GM12878 (cell line): ENCODE data around the gene FILIP1L. TPM values are rescaled to one million over a fixed set of nuclear protein-coding genes. Genes with fewer than 3 reads are reported as not detected.
A peak's percentile ranks its signal among the peaks of the same experiment; 100 is the strongest.

Experiments
- CHD2 ChIP-seq: IDR thresholded peaks from 2 replicates; pipeline ENCODE4 v1.6.1; 2011; ENCODE audit warnings: low read depth, low read length, improper control_type of control experiment, borderline replicate concordance
- EED ChIP-seq: sonication (generic); IDR thresholded peaks from 2 replicates; pipeline ENCODE4 v1.6.1; 2016; ENCODE audit warnings: antibody characterized with exemption, low read depth
- GABPA ChIP-seq: IDR thresholded peaks from 2 replicates; pipeline ENCODE4 v1.6.1; 2014; ENCODE audit warnings: antibody characterized with exemption, low read depth, mild to moderate bottlenecking, inconsistent platforms
- JUND ChIP-seq: IDR thresholded peaks from 2 replicates; pipeline ENCODE4 v1.6.1; 2012; ENCODE audit warnings: low read depth, mild to moderate bottlenecking, low read length, improper control_type of control experiment, moderate library complexity
- KDM1A ChIP-seq: fragments of 200-600 bp; sonication (generic); IDR thresholded peaks from 2 replicates; pipeline ENCODE4 v1.6.1; 2016; ENCODE audit warnings: borderline replicate concordance
- KLF5 ChIP-seq: fragments of 450-650 bp; IDR thresholded peaks from 2 replicates; pipeline ENCODE4 v1.6.1; 2014; ENCODE audit warnings: mild to moderate bottlenecking; ENCODE audit not compliant: partially characterized antibody
- NFIC ChIP-seq: IDR thresholded peaks from 2 replicates; pipeline ENCODE4 v1.6.1; 2012; ENCODE audit warnings: low read depth, mild to moderate bottlenecking, inconsistent platforms, low read length, moderate library complexity
- RAD21 ChIP-seq: IDR thresholded peaks from 2 replicates; pipeline ENCODE4 v1.6.1; 2011; ENCODE audit warnings: mild to moderate bottlenecking, low read depth, low read length, moderate library complexity; ENCODE audit not compliant: insufficient read depth
- RUNX3 ChIP-seq: IDR thresholded peaks from 2 replicates; pipeline ENCODE4 v1.6.1; 2012; ENCODE audit warnings: low read length, inconsistent platforms
- SMAD5 ChIP-seq: IDR thresholded peaks from 2 replicates; pipeline ENCODE4 v1.6.1; 2016; ENCODE audit warnings: antibody characterized with exemption, low read depth
- SMC3 ChIP-seq: IDR thresholded peaks from 2 replicates; pipeline ENCODE4 v1.6.1; 2011; ENCODE audit warnings: low read length, improper control_type of control experiment, borderline replicate concordance
- WRNIP1 ChIP-seq: IDR thresholded peaks from 2 replicates; pipeline ENCODE4 v1.6.1; 2011; ENCODE audit warnings: low read depth, low read length, improper control_type of control experiment, borderline replicate concordance
- YY1 ChIP-seq: IDR thresholded peaks from 2 replicates; pipeline ENCODE4 v1.6.1; 2011; ENCODE audit warnings: low read depth, mild to moderate bottlenecking, low read length
- microRNA-seq: library from miRNA; unstranded; fragments of <30 nt; microRNA quantifications from one replicate; pipeline ENCODE4, GENCODE V29; 2018
- polyA plus RNA-seq, 11 experiments: library from polyadenylated mRNA; depleted of rRNA in 4 of 11; unstranded in 6 of 11; stranded (reverse) in 5 of 11; fragments of >200 nt; fragmentation: Nextera tagmentation in 4 of 11; fragmentation: Illumina TruSeq in 1 of 11; extraction: Ambion mirVana in 4 of 11; extraction: Trizol in 1 of 11; gene quantifications; 1 replicate in 1 of 11; 2 replicates in 10 of 11; pipeline versions ENCODE4 v1.2.1 to v1.2.3, GENCODE V29; 2011 to 2016; ENCODE audit warnings: inconsistent platforms in 2 of 11, missing spikeins in 2 of 11, low read depth in 1 of 11
- small RNA-seq: library from RNA; depleted of rRNA; stranded (forward); fragments of <200 nt; gene quantifications from one replicate; pipeline ENCODE3, GENCODE V24; 2014
- total RNA-seq, 4 experiments: library from RNA; depleted of rRNA in 3 of 4; stranded (reverse); fragments of >200 nt in 3 of 4; fragmentation: Illumina TruSeq in 1 of 4; extraction: Trizol in 1 of 4; gene quantifications; 2 replicates each; pipeline versions ENCODE4 v1.2.1 to v1.2.3, GENCODE V29; 2013 to 2021
- TF ChIP-seq, protein P1 (sequence below): fragments of 450-650 bp; IDR thresholded peaks from 2 replicates; pipeline ENCODE4 v1.6.1; 2017; ENCODE audit warnings: mild to moderate bottlenecking, moderate library complexity
- TF ChIP-seq, protein P2 (sequence below): IDR thresholded peaks from 2 replicates; pipeline ENCODE4 v1.6.1; 2011; ENCODE audit warnings: mild to moderate bottlenecking, low read depth, low read length, moderate library complexity; ENCODE audit not compliant: insufficient replicate concordance

Gene FILIP1L
- total and polyA plus RNA-seq, 10 of the 15 experiments (the other 5 are each of a cell fraction or from before 2014, with no cell fraction given): 0.24 to 6.1 (median 3.5) TPM

DNA sequence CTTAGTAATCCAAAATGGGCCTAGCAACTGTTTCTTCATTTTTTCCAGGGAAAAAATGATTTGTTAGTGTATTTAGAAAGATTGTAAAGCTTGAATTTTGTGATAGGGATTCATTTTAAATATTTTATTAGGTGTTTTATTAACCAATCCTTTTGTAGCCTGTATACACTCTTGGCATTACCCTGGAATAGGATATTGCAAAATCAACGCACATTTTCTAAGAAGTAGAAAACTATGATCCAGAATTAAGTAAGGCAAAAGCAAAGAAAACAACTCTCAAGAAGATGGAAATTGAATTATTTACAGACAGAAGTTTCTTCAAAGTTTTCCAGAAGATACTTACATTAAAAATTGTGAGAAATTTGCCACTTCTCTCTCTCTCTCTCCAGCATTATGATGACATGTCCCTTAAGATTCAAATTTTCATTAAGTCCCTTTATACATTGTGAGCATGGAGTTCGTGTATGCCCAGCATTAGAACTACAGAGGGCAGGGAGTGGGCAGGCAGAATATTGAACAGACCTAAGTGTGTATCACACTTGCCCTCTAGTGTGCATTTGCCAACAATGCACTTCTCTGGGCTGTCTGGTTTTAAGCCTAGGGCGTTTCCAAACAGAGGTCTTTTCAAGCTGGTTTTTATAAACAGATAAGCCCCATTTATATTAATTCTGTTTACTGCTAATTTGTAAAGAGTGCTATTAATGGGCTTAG is 325.1 kb downstream of the FILIP1L start (continued):
- TF ChIP-seq GABPA (no peak), NFIC (no peak), SMC3 (peak; percentile 44; the same call in 1 of the 2 replicates), CHD2 (no peak), EED (no peak), YY1 (no peak), RUNX3 (no peak), KLF5 (no peak), WRNIP1 (no peak), JUND (no peak), KDM1A (no peak), RAD21 (peak; percentile 64), SMAD5 (no peak)
- TF ChIP-seq, protein P1, sequence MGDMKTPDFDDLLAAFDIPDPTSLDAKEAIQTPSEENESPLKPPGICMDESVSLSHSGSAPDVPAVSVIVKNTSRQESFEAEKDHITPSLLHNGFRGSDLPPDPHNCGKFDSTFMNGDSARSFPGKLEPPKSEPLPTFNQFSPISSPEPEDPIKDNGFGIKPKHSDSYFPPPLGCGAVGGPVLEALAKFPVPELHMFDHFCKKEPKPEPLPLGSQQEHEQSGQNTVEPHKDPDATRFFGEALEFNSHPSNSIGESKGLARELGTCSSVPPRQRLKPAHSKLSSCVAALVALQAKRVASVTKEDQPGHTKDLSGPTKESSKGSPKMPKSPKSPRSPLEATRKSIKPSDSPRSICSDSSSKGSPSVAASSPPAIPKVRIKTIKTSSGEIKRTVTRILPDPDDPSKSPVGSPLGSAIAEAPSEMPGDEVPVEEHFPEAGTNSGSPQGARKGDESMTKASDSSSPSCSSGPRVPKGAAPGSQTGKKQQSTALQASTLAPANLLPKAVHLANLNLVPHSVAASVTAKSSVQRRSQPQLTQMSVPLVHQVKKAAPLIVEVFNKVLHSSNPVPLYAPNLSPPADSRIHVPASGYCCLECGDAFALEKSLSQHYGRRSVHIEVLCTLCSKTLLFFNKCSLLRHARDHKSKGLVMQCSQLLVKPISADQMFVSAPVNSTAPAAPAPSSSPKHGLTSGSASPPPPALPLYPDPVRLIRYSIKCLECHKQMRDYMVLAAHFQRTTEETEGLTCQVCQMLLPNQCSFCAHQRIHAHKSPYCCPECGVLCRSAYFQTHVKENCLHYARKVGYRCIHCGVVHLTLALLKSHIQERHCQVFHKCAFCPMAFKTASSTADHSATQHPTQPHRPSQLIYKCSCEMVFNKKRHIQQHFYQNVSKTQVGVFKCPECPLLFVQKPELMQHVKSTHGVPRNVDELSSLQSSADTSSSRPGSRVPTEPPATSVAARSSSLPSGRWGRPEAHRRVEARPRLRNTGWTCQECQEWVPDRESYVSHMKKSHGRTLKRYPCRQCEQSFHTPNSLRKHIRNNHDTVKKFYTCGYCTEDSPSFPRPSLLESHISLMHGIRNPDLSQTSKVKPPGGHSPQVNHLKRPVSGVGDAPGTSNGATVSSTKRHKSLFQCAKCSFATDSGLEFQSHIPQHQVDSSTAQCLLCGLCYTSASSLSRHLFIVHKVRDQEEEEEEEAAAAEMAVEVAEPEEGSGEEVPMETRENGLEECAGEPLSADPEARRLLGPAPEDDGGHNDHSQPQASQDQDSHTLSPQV: no peak
- TF ChIP-seq, protein P2, sequence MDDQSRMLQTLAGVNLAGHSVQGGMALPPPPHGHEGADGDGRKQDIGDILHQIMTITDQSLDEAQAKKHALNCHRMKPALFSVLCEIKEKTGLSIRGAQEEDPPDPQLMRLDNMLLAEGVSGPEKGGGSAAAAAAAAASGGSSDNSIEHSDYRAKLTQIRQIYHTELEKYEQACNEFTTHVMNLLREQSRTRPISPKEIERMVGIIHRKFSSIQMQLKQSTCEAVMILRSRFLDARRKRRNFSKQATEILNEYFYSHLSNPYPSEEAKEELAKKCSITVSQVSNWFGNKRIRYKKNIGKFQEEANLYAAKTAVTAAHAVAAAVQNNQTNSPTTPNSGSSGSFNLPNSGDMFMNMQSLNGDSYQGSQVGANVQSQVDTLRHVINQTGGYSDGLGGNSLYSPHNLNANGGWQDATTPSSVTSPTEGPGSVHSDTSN: no peak

Small RNAs within 50 kb of the gene (microRNA-seq; reads per million reads assigned to microRNA genes)
- not detected for gene MIR3921

Small RNAs within 50 kb of the gene (small RNA-seq; reads per million reads assigned to genes)
- not detected for gene MIR3921

Other genes with a start within 250 kb of the FILIP1L start
- 16.0 and 20.0 TPM in 2 replicates for gene TBC1D23, start 146.5 kb upstream of the FILIP1L start, total RNA-seq (2014; rRNA removed)
- gene TBC1D23, start 146.5 kb upstream of the FILIP1L start, total RNA-seq (2014; rRNA removed; fragmentation: Illumina TruSeq; extraction: Trizol): 18.6 and 19.4 TPM in 2 replicates
- 17.0 and 18.1 TPM in 2 replicates for gene TBC1D23, start 146.5 kb upstream of the FILIP1L start, total RNA-seq (2021)
- 22.8 and 36.0 TPM in 2 replicates for gene TBC1D23, start 146.5 kb upstream of the FILIP1L start, polyA plus RNA-seq (2011; rRNA removed)
- 12.6 and 15.5 TPM in 2 replicates for gene TBC1D23, start 146.5 kb upstream of the FILIP1L start, polyA plus RNA-seq (2014; fragmentation: Illumina TruSeq; extraction: Trizol)
- 10 to 100 TPM; 13.5 to 16.2 TPM for gene TBC1D23, start 146.5 kb upstream of the FILIP1L start, polyA plus RNA-seq (2014; fragmentation: Nextera tagmentation; extraction: Ambion mirVana)
- 8.2 and 9.8 TPM in 2 replicates for gene TBC1D23, start 146.5 kb upstream of the FILIP1L start, polyA plus RNA-seq (2014; rRNA removed)
- gene TBC1D23, start 146.5 kb upstream of the FILIP1L start, polyA plus RNA-seq (2016; fragmentation: Nextera tagmentation; extraction: Ambion mirVana): 10 to 100 TPM; 20.6 to 23.2 TPM
- gene NIT2, start 220.3 kb upstream of the FILIP1L start, total RNA-seq (2014; rRNA removed): 49.3 and 50.8 TPM in 2 replicates
- gene NIT2, start 220.3 kb upstream of the FILIP1L start, total RNA-seq (2014; rRNA removed; fragmentation: Illumina TruSeq; extraction: Trizol): 45.5 and 51.3 TPM in 2 replicates
- 65.8 and 67.3 TPM in 2 replicates for gene NIT2, start 220.3 kb upstream of the FILIP1L start, total RNA-seq (2021)
- gene NIT2, start 220.3 kb upstream of the FILIP1L start, polyA plus RNA-seq (2011; rRNA removed): 85.9 and 104 TPM in 2 replicates
- gene NIT2, start 220.3 kb upstream of the FILIP1L start, polyA plus RNA-seq (2014; fragmentation: Illumina TruSeq; extraction: Trizol): 58.5 and 69.2 TPM in 2 replicates
- 100 to 1,000 TPM; 188 to 215 TPM for gene NIT2, start 220.3 kb upstream of the FILIP1L start, polyA plus RNA-seq (2014; fragmentation: Nextera tagmentation; extraction: Ambion mirVana)
- 63.4 and 66.9 TPM in 2 replicates for gene NIT2, start 220.3 kb upstream of the FILIP1L start, polyA plus RNA-seq (2014; rRNA removed)
- 100 to 1,000 TPM; 158 to 160 TPM for gene NIT2, start 220.3 kb upstream of the FILIP1L start, polyA plus RNA-seq (2016; fragmentation: Nextera tagmentation; extraction: Ambion mirVana)